CD4-positive, alpha-beta T cell (primary cell): ENCODE results near the gene GLIPR2. TPM values are rescaled to one million over a fixed set of nuclear protein-coding genes. Genes with fewer than 3 reads are reported as not detected.
"Not testable (repeated sequence)": the region's sequence is repeated elsewhere in the genome, so short reads cannot be mapped to it uniquely, and the experiment has no call there.

Source experiments
- ATAC-seq: fragments of 200-7000 bp; cut with Tn5 transposase; one replicate; pipeline ENCODE4 v1.10.0; 2022; ENCODE audit warnings: mild to moderate bottlenecking; ENCODE audit not compliant: poor library complexity
- CTCF ChIA-PET: fragments of 350-600 bp; sonication (Branson Sonifier 250); formaldehyde crosslinking; loops from one replicate; lab custom pipeline; 2021; ENCODE audit warnings: antibody characterized with exemption, inconsistent platforms; lab: Charles Lee
- POLR2A ChIA-PET: fragments of 350-600 bp; sonication (Branson Sonifier 250); formaldehyde crosslinking; loops from one replicate; lab custom pipeline; 2021; ENCODE audit warnings: antibody characterized with exemption, inconsistent platforms; lab: Charles Lee
- DNase-seq, 14 experiments: peaks; one replicate each; pipeline ENCODE4 v3.0.0-alpha.2; 2013 to 2020; ENCODE audit warnings: mixed read lengths in 2 of 14
- H3K27ac ChIP-seq, 2 donors: one replicate each; pipeline versions ENCODE4 v1.5.1 to v1.7.0; 2013; ENCODE audit warnings: low read length in 2 of 2, low read depth in 1 of 2, mild to moderate bottlenecking in 1 of 2
- H3K27me3 ChIP-seq, 2 experiments: 1 replicate in 1 of 2; 2 replicates in 1 of 2; pipeline versions ENCODE4 v1.6.1 to v1.7.0; 2013; ENCODE audit warnings: low read length in 2 of 2, control low read depth in 1 of 2, mild to moderate bottlenecking in 1 of 2, moderate library complexity in 1 of 2; ENCODE audit not compliant: insufficient read depth in 2 of 2, control insufficient read depth in 1 of 2
- H3K36me3 ChIP-seq: one replicate; pipeline ENCODE4 v1.6.1; 2013; ENCODE audit warnings: low read length, control low read depth; ENCODE audit not compliant: insufficient read depth
- H3K4me1 ChIP-seq: one replicate; pipeline ENCODE4 v1.6.1; 2013; ENCODE audit warnings: low read length, control low read depth; ENCODE audit not compliant: insufficient read depth
- H3K4me3 ChIP-seq: one replicate; pipeline ENCODE4 v1.5.1; 2013; ENCODE audit warnings: mild to moderate bottlenecking, low read length, moderate library complexity
- H3K9me3 ChIP-seq, 2 experiments: 1 replicate in 1 of 2; 2 replicates in 1 of 2; pipeline versions ENCODE4 v1.6.1 to v1.7.0; 2013; ENCODE audit warnings: low read length in 2 of 2, mild to moderate bottlenecking in 2 of 2, control low read depth in 1 of 2, moderate library complexity in 1 of 2; ENCODE audit not compliant: control insufficient read depth in 1 of 2, insufficient read depth in 1 of 2
- H3K27ac Mint-ChIP-seq: one replicate; pipeline ENCODE4 v1.8.0; 2020; ENCODE audit warnings: mixed read lengths
- H3K27me3 Mint-ChIP-seq: one replicate; pipeline ENCODE4 v1.8.0; 2021; ENCODE audit warnings: mixed read lengths
- H3K36me3 Mint-ChIP-seq: one replicate; pipeline ENCODE4 v1.8.0; 2021; ENCODE audit warnings: low read depth, mixed read lengths
- H3K4me1 Mint-ChIP-seq: one replicate; pipeline ENCODE4 v1.8.0; 2021; ENCODE audit warnings: low read depth, mixed read lengths
- H3K4me3 Mint-ChIP-seq: one replicate; pipeline ENCODE4 v1.8.0; 2020; ENCODE audit warnings: mild to moderate bottlenecking, mixed read lengths
- H3K9me3 Mint-ChIP-seq: one replicate; pipeline ENCODE4 v1.8.0; 2020; ENCODE audit warnings: mixed read lengths
- intact Hi-C, 2 experiments: fragments of 100-400 bp; cut with DNase I in 1 of 2; cut with micrococcal nuclease in 1 of 2; formaldehyde crosslinking; loops; one replicate each; pipeline versions ENCODE4 v1.15.1 to v1.9.0; 2023 to 2025; cut with DNase I, micrococcal nuclease
- polyA plus RNA-seq, 2 donors: library from polyadenylated mRNA; unstranded; fragments of 120-200 nt; gene quantifications; one replicate each; pipeline ENCODE4 v1.2.1, GENCODE V29; 2013
- total RNA-seq, 174 experiments: library from RNA in 2 of 174; stranded (reverse) in 2 of 174; gene quantifications; one replicate each; pipeline ENCODE4 v1.2.3 and lab custom pipeline; 2021 to 2026
- TF ChIP-seq, protein P1 (sequence below): fragments of 200-600 bp; IDR thresholded peaks from one replicate; pipeline ENCODE4 v1.8.0; 2022; ENCODE audit warnings: antibody characterized with exemption, mild to moderate bottlenecking

The GLIPR2 gene
- total RNA-seq, result 10 to 100 TPM; 13.6 to 13.7 TPM
- 80.5 TPM for polyA plus RNA-seq (2013, experiment 1 of 2)
- 92.1 TPM for polyA plus RNA-seq (2013, experiment 2 of 2)
- 4.9 to 63.3 (median 19.1) reads per million in 172 experiments for total RNA-seq (lab: John Stamatoyannopoulos, UW)

GRCh38 chr9:36136272-36136893 is at the start of gene GLIPR2:
TSS of gene GLIPR2 (plus strand) at chr9:36136733. CDS start at chr9:36136779, 46 bp downstream.
- ATAC-seq (peak; percentile 93), DNase-seq (peak; percentile 53 to 91 (median 72))
- peak within 1 kb of the TSS; percentile 92 for H3K27ac Mint-ChIP-seq
- no peaks in the 10 kb centered on the region for H3K36me3 ChIP-seq
- ChIA-PET CTCF (interaction anchor here (1.0 to 2.4 kb wide), 8 partner anchors 10 to 54 kb away, joined by 3 to 17 read pairs (median 6); partner anchors contain the start of gene CLTA), POLR2A (interaction anchor here (0.8 to 2.2 kb wide), 11 partner anchors 8 to 100 kb away, joined by 3 to 20 read pairs (median 4); partner anchors contain the start of genes CLTA and RECK)
- peak within 1 kb of the TSS; percentile 53 to 59 for H3K27ac ChIP-seq
- intact Hi-C loops, result loop anchor here (1.0 to 2.0 kb wide), 3 partner anchors 15 to 54 kb away; partner anchors contain the start of gene CLTA (in 1 of the 2)
- H3K36me3 Mint-ChIP-seq, result peaks cover 7% of the 10 kb centered on the region
- peak within 1 kb of the TSS; percentile 85 for H3K4me3 ChIP-seq
- no peaks in the 10 kb centered on the region for H3K27me3 ChIP-seq
- H3K9me3 Mint-ChIP-seq, result no peaks in the 10 kb centered on the region
- TF ChIP-seq, protein P1, sequence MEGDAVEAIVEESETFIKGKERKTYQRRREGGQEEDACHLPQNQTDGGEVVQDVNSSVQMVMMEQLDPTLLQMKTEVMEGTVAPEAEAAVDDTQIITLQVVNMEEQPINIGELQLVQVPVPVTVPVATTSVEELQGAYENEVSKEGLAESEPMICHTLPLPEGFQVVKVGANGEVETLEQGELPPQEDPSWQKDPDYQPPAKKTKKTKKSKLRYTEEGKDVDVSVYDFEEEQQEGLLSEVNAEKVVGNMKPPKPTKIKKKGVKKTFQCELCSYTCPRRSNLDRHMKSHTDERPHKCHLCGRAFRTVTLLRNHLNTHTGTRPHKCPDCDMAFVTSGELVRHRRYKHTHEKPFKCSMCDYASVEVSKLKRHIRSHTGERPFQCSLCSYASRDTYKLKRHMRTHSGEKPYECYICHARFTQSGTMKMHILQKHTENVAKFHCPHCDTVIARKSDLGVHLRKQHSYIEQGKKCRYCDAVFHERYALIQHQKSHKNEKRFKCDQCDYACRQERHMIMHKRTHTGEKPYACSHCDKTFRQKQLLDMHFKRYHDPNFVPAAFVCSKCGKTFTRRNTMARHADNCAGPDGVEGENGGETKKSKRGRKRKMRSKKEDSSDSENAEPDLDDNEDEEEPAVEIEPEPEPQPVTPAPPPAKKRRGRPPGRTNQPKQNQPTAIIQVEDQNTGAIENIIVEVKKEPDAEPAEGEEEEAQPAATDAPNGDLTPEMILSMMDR, result no peak
- no peaks in the 10 kb centered on the region for H3K27me3 Mint-ChIP-seq
- H3K4me3 Mint-ChIP-seq, result peak within 1 kb of the TSS; percentile 98
- H3K4me1 ChIP-seq, result peaks cover 53% of the 10 kb centered on the region
- peaks cover 51% of the 10 kb centered on the region for H3K4me1 Mint-ChIP-seq
- no peaks in the 10 kb centered on the region for H3K9me3 ChIP-seq

DNA sequence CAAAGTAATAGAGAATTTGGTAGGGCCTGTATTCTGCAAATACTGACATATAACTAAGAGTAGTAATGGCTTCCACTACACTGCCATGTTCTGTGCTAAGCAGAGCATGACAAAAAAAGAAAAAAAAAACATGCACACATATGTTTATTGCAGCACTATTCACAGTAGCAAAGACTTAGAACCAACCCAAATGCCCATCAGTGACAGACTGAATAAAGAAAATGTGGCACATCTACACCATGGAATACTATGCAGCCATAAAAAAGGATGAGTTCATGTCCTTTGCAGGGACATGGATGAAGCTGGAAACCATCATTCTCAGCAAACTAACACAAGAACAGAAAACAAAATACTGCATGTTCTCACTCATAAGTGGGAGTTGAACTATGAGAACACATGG is 49.5 kb upstream of the GLIPR2 start:
- H3K9me3 ChIP-seq, H3K9me3 Mint-ChIP-seq, H3K4me3 Mint-ChIP-seq, H3K4me1 Mint-ChIP-seq, H3K4me1 ChIP-seq, CTCF ChIA-PET, H3K27me3 Mint-ChIP-seq, H3K4me3 ChIP-seq, POLR2A ChIA-PET, DNase-seq, H3K27ac Mint-ChIP-seq, ATAC-seq, H3K27me3 ChIP-seq, H3K27ac ChIP-seq: not testable (repeated sequence)
- H3K36me3 ChIP-seq, result peaks cover 11% of the 10 kb centered on the region
- intact Hi-C loops, result loop anchor here in 1 of 2 experiments (5.0 kb wide), 1 partner anchor 50 kb away; the partner anchor contains the start of gene RECK
- H3K36me3 Mint-ChIP-seq, result peaks cover 54% of the 10 kb centered on the region

- ATAC-seq, result no peak
- ChIA-PET CTCF (no interaction called here), POLR2A (no interaction called here)
- peaks cover 45% of the 10 kb centered on the region for H3K36me3 Mint-ChIP-seq
- H3K4me1 Mint-ChIP-seq, result peaks cover 12% of the 10 kb centered on the region
- no peaks in the 10 kb centered on the region for H3K27me3 Mint-ChIP-seq
- peaks cover 11% of the 10 kb centered on the region for H3K36me3 ChIP-seq
- H3K9me3 Mint-ChIP-seq, result no peaks in the 10 kb centered on the region
- H3K27ac ChIP-seq, result no peak overlapping the region
- H3K4me1 ChIP-seq, result peaks cover 8% of the 10 kb centered on the region
- no peak overlapping the region for H3K27ac Mint-ChIP-seq
- intact Hi-C loops, result loop anchor here in 1 of 2 experiments (5.0 kb wide), 1 partner anchor 51 kb away; the partner anchor contains the start of gene RECK
- DNase-seq, result no peak
- H3K27me3 ChIP-seq, result no peaks in the 10 kb centered on the region
- TF ChIP-seq, protein P1, result no peak
- H3K4me3 Mint-ChIP-seq, result no peak overlapping the region
- H3K4me3 ChIP-seq, result no peak overlapping the region
- H3K9me3 ChIP-seq, result no peaks in the 10 kb centered on the region
Observed at GRCh38 chr9:36088020-36088419, 48.5 kb upstream of the GLIPR2 start.
